Trophoblast cell (in vitro differentiated cells and primary cell): ENCODE data around the gene FAM107B.

Experiments used
- DNase-seq, 2 donors: peaks; one replicate each; pipeline ENCODE4 v3.0.0-alpha.2; 2016
- H2AFZ ChIP-seq: 2 replicates; pipeline ENCODE4 v1.6.1; 2013; ENCODE audit warnings: low read length, moderate library complexity, mild to moderate bottlenecking; ENCODE audit not compliant: insufficient read depth, poor library complexity
- H2AK5ac ChIP-seq: 2 replicates; pipeline ENCODE4 v1.6.1; 2013; ENCODE audit warnings: mild to moderate bottlenecking, low read length
- H2BK120ac ChIP-seq: 2 replicates; pipeline ENCODE4 v1.6.1; 2013; ENCODE audit warnings: low read length, mild to moderate bottlenecking, moderate library complexity; ENCODE audit not compliant: insufficient read depth, poor library complexity
- H2BK12ac ChIP-seq: 2 replicates; pipeline ENCODE4 v1.6.1; 2013; ENCODE audit warnings: mild to moderate bottlenecking, low read length, moderate library complexity
- H2BK5ac ChIP-seq: 2 replicates; pipeline ENCODE4 v1.6.1; 2013; ENCODE audit warnings: low read length, low read depth, moderate library complexity, mild to moderate bottlenecking; ENCODE audit not compliant: poor library complexity
- H3K14ac ChIP-seq: 2 replicates; pipeline ENCODE4 v1.6.1; 2013; ENCODE audit warnings: mild to moderate bottlenecking, low read length
- H3K18ac ChIP-seq: 2 replicates; pipeline ENCODE4 v1.6.1; 2013; ENCODE audit warnings: mild to moderate bottlenecking, low read length
- H3K23ac ChIP-seq: 2 replicates; pipeline ENCODE4 v1.6.1; 2013; ENCODE audit warnings: low read length
- H3K27ac ChIP-seq: 2 replicates; pipeline ENCODE4 v1.5.1; 2013; ENCODE audit warnings: low read depth, mild to moderate bottlenecking, inconsistent platforms, low read length, moderate library complexity
- H3K27me3 ChIP-seq: 2 replicates; pipeline ENCODE4 v1.6.1; 2013; ENCODE audit warnings: inconsistent platforms, mild to moderate bottlenecking, low read length, moderate library complexity; ENCODE audit not compliant: insufficient read depth
- H3K36me3 ChIP-seq, 2 experiments: 1 replicate in 1 of 2; 2 replicates in 1 of 2; pipeline ENCODE4 v1.6.1; 2013; ENCODE audit warnings: low read length in 2 of 2, mild to moderate bottlenecking in 2 of 2, moderate library complexity in 1 of 2; ENCODE audit not compliant: insufficient read depth in 2 of 2, control insufficient read depth in 1 of 2
- H3K4ac ChIP-seq: 2 replicates; pipeline ENCODE4 v1.6.1; 2013; ENCODE audit warnings: low read depth, mild to moderate bottlenecking, low read length, moderate library complexity
- H3K4me1 ChIP-seq, 2 experiments: 1 replicate in 1 of 2; 2 replicates in 1 of 2; pipeline ENCODE4 v1.6.1; 2013; ENCODE audit warnings: low read length in 2 of 2, mild to moderate bottlenecking in 2 of 2, moderate library complexity in 1 of 2; ENCODE audit not compliant: insufficient read depth in 2 of 2, control insufficient read depth in 1 of 2
- H3K4me2 ChIP-seq: 2 replicates; pipeline ENCODE4 v1.6.1; 2013; ENCODE audit warnings: inconsistent platforms, mild to moderate bottlenecking, low read length, moderate library complexity
- H3K4me3 ChIP-seq: 2 replicates; pipeline ENCODE4 v1.5.1; 2013; ENCODE audit warnings: mild to moderate bottlenecking, low read depth, low read length, inconsistent platforms
- H3K79me1 ChIP-seq: one replicate; pipeline ENCODE4 v1.6.1; 2013; ENCODE audit warnings: low read length
- H3K79me2 ChIP-seq: 2 replicates; pipeline ENCODE4 v1.6.1; 2013; ENCODE audit warnings: low read length, mild to moderate bottlenecking; ENCODE audit not compliant: control insufficient read depth, insufficient read depth, poor library complexity
- H3K9ac ChIP-seq: 2 replicates; pipeline ENCODE4 v1.6.1; 2013; ENCODE audit warnings: mild to moderate bottlenecking, low read length
- H3K9me3 ChIP-seq: 2 replicates; pipeline ENCODE4 v1.6.1; 2013; ENCODE audit warnings: low read depth, mild to moderate bottlenecking, control low read depth, inconsistent platforms, low read length; ENCODE audit not compliant: insufficient read depth
- H4K12ac ChIP-seq: 2 replicates; pipeline ENCODE4 v1.6.1; 2013; ENCODE audit warnings: low read depth, mild to moderate bottlenecking, low read length, moderate library complexity
- H4K8ac ChIP-seq: 2 replicates; pipeline ENCODE4 v1.6.1; 2013; ENCODE audit warnings: low read depth, mild to moderate bottlenecking, low read length, moderate library complexity
- H4K91ac ChIP-seq: one replicate; pipeline ENCODE4 v1.6.1; 2013; ENCODE audit warnings: low read depth, mild to moderate bottlenecking, low read length, moderate library complexity
- WGBS: extraction: QIAGEN DNeasy Blood & Tissue Kit; methylation state at CpG from one replicate; pipeline ENCODE4 v1.1.7; 2013; ENCODE audit warnings: missing lambda C conversion rate; ENCODE audit not compliant: insufficient read length, insufficient coverage; ENCODE audit errors: extremely low coverage; 5-methylcytosine and 5-hydroxymethylcytosine counted together

Gene FAM107B

GRCh38 chr10:14489522-14490177, 285.0 kb downstream of the FAM107B start:
- Histone ChIP-seq H4K91ac (no peak overlapping the region), H3K36me3 (no peaks in the 10 kb centered on the region), H4K8ac (no peak overlapping the region), H3K18ac (no peak overlapping the region), H2AFZ (no peak overlapping the region), H2BK120ac (no peak overlapping the region), H4K12ac (no peak overlapping the region), H3K4me1 (no peaks in the 10 kb centered on the region), H3K27ac (no peak overlapping the region), H3K79me1 (no peaks in the 10 kb centered on the region), H3K9ac (no peak overlapping the region), H3K9me3 (peaks cover 4% of the 10 kb centered on the region), H3K23ac (no peak overlapping the region), H3K79me2 (peaks cover under 1% of the 10 kb centered on the region), H3K4me2 (no peak overlapping the region), H3K4me3 (no peak overlapping the region), H3K14ac (no peak overlapping the region), H2BK12ac (no peak overlapping the region), H2AK5ac (no peak overlapping the region), H3K4ac (no peak overlapping the region), H2BK5ac (no peak overlapping the region), H3K27me3 (no peaks in the 10 kb centered on the region)
- WGBS: no CpG with 5 or more reads among the region's 1 CpG
- DNase-seq: no peak

GRCh38 chr10:14487488-14487883, 287.2 kb downstream of the FAM107B start:
- Histone ChIP-seq H3K23ac (no peak overlapping the region), H4K91ac (no peak overlapping the region), H3K4me1 (no peaks in the 10 kb centered on the region), H3K27ac (no peak overlapping the region), H4K8ac (no peak overlapping the region), H3K4ac (no peak overlapping the region), H3K36me3 (no peaks in the 10 kb centered on the region), H3K14ac (no peak overlapping the region), H3K27me3 (no peaks in the 10 kb centered on the region), H2BK120ac (no peak overlapping the region), H2BK12ac (no peak overlapping the region), H4K12ac (no peak overlapping the region), H2BK5ac (no peak overlapping the region), H3K4me2 (no peak overlapping the region), H3K18ac (no peak overlapping the region), H3K79me2 (no peaks in the 10 kb centered on the region), H3K9ac (no peak overlapping the region), H3K9me3 (peaks cover 6% of the 10 kb centered on the region), H2AFZ (no peak overlapping the region), H3K4me3 (no peak overlapping the region), H2AK5ac (no peak overlapping the region), H3K79me1 (no peaks in the 10 kb centered on the region)
- no CpG with 5 or more reads among the region's 6 CpGs for WGBS
- no peak for DNase-seq

GRCh38 chr10:14486777-14487487, 287.8 kb downstream of the FAM107B start:
- Histone ChIP-seq H3K4me1 (no peaks in the 10 kb centered on the region), H4K8ac (no peak overlapping the region), H4K91ac (no peak overlapping the region), H3K4ac (no peak overlapping the region), H2BK5ac (no peak overlapping the region), H3K4me2 (no peak overlapping the region), H3K27me3 (no peaks in the 10 kb centered on the region), H3K27ac (no peak overlapping the region), H4K12ac (no peak overlapping the region), H3K4me3 (no peak overlapping the region), H3K9me3 (peaks cover 3% of the 10 kb centered on the region), H3K79me1 (no peaks in the 10 kb centered on the region), H3K14ac (no peak overlapping the region), H3K36me3 (no peaks in the 10 kb centered on the region), H2BK120ac (no peak overlapping the region), H3K18ac (no peak overlapping the region), H3K79me2 (no peaks in the 10 kb centered on the region), H2AFZ (no peak overlapping the region), H3K9ac (no peak overlapping the region), H2BK12ac (no peak overlapping the region), H2AK5ac (no peak overlapping the region), H3K23ac (no peak overlapping the region)
- 100% methylated on average over 1 of the region's 13 CpGs for WGBS
- peak in 1 of 2 donors; percentile 37 for DNase-seq

GRCh38 chr10:14485986-14486385, 288.7 kb downstream of the FAM107B start:
- Histone ChIP-seq H4K8ac (no peak overlapping the region), H3K79me1 (no peaks in the 10 kb centered on the region), H2BK12ac (no peak overlapping the region), H2AFZ (no peak overlapping the region), H2AK5ac (no peak overlapping the region), H3K23ac (no peak overlapping the region), H3K9me3 (peaks cover 3% of the 10 kb centered on the region), H4K12ac (no peak overlapping the region), H3K27ac (no peak overlapping the region), H3K4me2 (no peak overlapping the region), H3K14ac (no peak overlapping the region), H3K79me2 (no peaks in the 10 kb centered on the region), H3K9ac (no peak overlapping the region), H4K91ac (no peak overlapping the region), H2BK120ac (no peak overlapping the region), H3K4me1 (no peaks in the 10 kb centered on the region), H3K4ac (no peak overlapping the region), H3K36me3 (no peaks in the 10 kb centered on the region), H3K4me3 (no peak overlapping the region), H3K18ac (no peak overlapping the region), H2BK5ac (no peak overlapping the region), H3K27me3 (no peaks in the 10 kb centered on the region)
- peak in 1 of 2 donors; percentile 71 for DNase-seq
- no CpG with 5 or more reads among the region's 5 CpGs for WGBS
